Measurements from ENCODE around the gene ANKRD27.
"Not testable (repeated sequence)": the region's sequence is repeated elsewhere in the genome, so short reads cannot be mapped to it uniquely, and the experiment has no call there.

ANKRD27 gene

DNA sequence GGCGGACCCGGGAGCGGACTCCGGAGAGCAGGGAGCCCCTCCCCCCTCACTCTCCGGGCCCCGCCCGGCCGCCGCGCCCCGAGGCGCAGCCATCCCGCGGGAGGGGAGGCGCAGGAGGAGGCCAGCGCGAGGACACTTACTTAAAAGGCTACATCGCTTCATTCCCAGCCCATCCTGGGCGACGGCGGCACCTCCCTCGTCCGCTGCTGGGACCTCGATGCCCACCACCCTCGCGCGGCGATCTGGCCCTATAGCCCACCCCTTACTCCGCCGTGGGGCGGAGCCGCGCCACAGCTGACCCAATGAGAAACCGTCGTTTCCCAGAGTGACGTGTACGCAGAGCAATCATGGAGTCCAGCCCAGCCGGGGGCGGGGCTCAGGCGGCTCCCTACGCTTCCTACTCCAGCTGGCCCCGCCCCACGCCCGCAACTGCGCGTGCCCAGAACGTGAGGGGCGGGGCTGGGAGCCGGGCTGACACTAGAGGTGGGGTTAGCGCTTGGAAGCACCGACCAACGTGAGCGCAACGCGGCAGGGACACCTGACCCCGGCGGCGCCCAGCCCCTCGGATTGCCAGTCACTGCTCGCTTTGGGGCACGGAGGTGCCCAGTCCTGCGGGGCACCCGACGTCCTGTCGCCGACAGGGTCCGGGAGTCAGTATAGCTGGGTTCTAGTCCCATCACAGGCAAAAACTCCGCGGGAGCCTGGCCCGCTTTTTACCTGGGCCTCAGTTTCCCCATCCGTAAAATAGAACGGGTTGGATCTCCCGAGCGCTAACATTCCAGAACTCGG lies at the start of gene ANKRD27:
TSS of gene ANKRD27 (minus strand) at position 250 of the 789 bp plus-strand sequence. CDS start 16,165 bp downstream, outside the sequence.
- DNase-seq: peak; percentile 100

DNA sequence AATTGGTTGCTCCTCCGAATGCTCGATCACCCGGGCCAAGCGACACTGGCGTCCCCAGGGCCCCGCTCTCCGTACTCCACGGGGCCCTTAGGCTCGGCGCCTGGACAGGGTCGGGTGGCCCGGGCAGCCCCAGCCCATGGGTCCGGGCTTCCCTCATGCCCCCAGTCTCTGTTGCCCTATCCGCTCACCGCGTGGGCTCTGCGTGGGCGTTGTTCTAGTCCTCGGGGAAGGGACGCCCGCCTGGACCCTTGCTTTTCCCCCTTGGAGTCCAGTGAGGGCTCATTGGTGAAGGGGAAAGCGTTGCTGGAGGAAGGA lies 45.9 kb upstream of the ANKRD27 start:
- no peak for DNase-seq

DNA sequence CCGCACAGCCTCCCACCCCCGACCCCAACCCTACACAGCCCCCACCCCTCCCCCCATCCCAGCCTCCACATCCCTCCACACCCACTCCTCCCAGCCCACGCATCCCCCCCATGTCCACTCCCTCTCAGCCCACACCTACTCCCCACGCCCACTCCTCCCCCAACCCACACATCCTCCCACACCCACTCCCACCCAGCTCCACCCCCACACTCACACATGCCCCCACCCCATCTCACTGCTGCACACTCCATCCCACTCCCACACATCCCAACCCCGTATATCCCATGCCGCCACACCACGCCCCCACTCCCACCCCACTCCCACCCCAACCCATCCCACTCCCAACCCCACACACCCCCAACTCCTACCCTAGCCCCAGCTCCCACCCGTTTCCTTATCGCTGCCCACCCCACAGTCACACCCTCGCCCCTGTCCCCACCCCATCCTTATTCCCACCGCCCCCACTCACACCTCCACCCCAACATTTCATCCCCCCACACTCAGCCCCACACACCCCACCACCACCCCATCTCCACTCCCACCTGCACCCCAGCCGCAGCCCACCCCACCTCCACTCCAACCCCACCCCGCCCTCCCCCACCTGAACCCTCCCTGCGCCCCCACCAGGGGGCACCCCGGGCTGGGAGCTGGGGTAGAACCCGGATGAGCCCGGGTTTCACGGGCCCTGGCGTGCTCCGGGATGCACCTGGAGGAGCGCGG lies 45.4 kb upstream of the ANKRD27 start:
- no peak for DNase-seq

DNA sequence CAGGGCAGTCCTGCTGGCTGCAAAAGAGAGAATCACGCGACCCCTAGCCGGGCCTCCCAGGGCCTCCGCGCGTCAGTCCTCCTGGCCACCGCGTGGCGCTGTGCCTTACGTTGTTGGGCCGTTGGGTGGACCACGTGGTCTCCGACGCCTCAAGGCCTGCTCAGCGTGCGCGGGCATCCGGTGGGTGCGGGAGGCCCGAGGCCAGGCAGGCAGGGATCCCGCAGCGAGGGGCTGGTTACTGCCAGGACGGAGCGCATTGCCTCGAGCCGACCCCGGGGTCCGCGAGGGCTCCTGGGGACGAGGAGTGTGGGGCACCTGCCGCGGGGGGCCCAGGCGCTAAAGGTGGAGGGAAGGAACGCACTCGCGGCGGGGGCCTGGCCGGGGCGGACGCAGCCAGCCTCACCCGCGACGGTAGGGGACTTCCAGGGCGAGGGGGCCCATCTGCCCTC lies 44.7 kb upstream of the ANKRD27 start, which contains the start of gene TDRD12:
TSS of gene TDRD12 (plus strand) at position 157 of the 449 bp plus-strand sequence. CDS start 306 bp downstream, outside the sequence.
- DNase-seq: no peak

DNA sequence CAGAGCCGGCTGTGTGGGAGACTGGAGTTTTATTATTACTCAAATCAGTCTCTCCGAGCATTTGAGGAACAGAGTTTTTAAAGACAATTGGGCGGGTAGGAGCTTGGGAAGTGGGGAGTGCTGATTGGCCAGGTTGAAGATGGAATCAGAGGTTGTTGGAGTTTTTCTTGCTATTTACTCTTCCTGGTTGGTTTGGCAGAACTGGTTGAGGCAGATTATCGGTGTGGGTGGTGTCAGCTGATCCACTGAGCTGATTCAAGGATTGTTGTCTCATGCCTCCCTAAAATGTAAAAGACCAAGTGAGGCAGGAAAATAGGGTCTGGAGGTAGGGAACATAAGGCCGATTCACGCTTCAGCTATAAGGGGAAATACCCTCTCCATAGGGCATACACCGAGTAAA lies 43.3 kb upstream of the ANKRD27 start:
- no peak for DNase-seq

DNA sequence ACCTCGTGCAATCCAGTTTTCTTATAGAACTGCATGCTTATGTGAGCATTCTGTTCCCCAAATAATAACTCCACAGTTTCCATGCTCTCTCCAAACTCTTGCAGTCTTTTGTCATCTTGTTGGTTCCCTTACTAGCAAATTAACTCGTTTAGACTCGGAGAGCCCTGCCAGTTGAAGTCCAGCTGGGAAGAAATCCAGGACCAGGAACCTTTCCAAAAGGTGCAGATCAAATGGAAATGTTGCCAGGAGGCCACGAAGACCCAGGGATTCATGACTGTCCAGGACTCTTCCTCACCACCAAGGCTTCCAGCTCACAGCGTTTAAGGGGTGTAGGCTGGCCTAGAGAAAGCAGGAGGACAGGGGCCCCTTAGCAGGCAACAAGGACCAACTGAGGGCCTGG lies 42.5 kb upstream of the ANKRD27 start:
- no peak for DNase-seq

DNA sequence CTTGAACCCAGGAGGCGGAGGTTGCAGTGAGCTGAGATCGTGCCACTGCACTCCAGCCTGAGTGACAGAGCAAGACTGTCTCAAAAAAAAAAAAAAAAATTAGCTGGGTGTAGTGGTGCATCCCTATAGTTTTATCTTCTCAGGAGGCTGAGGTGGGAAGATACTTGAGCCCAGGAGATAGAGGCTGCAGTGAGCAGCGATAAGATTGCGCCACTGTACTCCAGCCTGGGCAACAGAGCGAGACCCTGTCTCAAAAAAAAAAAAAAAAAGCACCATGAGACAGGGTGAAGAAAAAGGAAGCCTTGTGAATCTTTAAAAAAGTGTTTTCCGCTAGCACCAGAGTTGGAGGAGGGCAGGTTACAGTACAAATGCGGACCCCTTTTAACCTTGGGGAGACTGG lies 41.2 kb upstream of the ANKRD27 start:
- DNase-seq: not testable (repeated sequence)

DNA sequence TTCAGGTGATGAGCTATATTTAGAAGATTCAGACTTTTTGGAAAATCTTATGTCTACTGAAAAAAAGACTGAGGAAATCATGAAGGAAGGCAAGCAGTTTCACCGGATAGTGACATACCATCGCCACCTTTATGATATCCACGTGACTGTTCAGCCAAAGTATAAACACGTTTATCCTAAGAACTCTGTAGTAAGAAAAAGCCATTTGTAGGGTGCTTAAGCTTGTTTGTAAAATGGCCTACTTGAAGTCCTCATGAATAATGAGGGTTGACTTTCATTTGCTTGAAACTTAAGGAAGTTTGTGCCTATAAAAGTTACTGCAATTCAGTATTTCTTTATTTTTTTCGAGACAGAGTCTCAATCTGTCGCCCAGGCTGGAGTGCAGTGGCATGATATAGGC lies 36.8 kb upstream of the ANKRD27 start:
- no peak for DNase-seq

DNA sequence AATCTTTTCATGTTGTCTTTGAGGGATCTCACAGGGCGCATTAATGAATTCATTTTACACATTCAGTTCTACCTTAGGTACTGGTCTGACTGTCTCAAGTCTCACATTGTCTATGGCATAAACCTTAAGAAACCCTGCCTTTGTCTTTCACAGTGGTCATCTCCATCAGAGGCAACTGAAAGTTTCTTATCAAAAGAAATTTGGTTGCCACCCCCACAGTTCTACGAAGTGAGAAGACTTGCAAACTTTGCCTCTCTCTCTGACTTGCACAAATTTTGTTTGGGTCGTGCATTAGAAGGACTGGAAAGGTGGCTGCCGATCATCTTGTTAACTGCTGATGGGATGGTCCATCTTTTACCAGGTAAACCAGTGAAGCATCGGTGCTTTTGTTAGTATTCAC lies 34.1 kb upstream of the ANKRD27 start:
- no peak for DNase-seq

DNA sequence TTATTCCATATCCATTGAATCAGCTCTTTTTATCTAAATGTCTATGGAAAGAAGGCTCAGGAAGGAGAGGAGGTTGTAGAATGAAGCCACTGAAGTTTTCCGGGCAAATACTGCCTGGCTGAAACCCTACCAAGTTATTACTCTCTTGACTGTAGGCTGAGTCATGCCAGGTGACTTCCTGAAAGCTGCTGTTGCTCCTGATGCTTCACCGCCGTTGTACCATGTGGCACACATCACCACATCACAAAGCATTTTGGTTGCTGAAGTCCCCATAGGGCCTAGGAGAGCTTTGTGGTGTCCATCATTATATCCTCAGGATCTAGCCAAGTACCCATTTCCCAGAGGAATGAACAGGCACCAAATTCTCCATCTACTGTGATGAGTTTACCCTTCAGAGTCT lies 33.5 kb upstream of the ANKRD27 start:
- DNase-seq: no peak

DNA sequence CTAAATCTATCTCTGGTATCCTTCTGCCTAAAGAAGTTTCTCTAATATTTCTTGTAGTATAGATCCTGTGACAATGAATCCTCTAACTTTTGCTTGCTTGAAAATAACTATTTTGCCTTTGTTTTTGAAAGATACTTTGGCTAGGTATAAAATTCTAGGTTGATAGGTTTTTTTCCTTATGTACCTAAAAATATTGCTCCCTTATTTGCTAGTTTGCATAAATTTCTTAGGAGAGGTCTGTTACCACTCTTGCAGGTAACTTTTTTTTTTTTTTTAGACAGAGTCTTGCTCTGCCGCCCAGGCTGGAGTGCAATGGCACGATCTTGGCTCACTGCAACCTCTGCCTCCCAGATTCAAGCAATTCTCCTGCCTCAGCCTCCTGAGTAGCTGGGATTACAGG lies 29.0 kb upstream of the ANKRD27 start:
- not testable (repeated sequence) for DNase-seq

DNA sequence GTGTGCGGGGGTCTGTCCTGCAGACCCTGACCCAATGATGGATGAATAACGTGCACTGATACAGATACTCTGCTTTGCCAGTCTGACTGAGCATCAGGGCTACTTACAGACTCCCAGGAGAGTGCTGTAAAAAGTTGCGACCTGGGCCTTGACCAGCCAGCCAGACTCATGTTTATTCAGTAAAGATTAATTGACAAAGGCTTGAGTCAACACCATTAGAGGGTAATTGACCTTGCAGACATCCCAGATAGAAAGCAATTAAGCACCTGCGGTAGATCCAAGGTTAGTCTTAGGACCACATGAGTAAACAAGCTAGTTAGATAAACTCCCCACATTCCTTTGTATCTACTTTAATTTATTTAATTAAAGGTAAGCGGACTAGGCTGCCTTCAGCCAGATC lies 27.0 kb upstream of the ANKRD27 start:
- no peak for DNase-seq

DNA sequence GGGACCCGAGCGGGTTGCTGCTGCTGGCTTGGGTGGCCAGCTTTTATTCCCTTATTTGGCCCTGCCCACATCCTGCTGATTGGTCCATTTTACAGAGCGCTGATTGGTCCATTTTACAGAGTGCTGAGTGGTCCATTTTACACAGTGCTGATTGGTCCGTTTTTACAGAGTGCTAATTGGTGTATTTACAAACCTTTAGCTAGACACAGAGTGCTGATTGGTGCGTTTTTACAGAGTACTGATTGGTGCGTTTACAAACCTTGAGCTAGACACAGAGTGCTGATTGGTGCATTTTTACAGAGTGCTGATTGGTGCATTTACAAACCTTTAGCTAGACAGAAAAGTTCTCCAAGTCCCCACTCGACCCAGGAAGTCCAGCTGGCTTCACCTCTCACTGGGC lies 25.1 kb upstream of the ANKRD27 start:
- DNase-seq: not testable (repeated sequence)

DNA sequence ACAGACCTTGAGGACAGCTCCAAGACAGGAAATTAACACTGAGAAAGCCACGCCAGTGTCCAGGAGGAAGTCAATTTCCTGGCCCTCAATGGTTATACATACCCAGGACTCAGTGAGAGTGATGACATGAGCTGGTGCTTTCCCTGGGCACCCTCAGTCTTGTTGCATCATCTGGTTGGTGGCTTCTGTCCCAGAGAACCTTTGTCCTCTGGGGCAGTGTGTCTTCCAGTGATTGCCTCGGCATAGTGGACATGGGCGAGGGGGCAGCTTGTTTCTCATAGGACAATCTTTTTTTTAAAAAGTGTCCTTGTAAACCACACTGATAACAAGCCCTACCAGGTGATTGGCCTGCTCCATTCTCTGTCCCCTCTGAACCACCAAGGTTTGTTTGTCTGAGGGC lies 21.8 kb upstream of the ANKRD27 start:
- not testable (repeated sequence) for DNase-seq

DNA sequence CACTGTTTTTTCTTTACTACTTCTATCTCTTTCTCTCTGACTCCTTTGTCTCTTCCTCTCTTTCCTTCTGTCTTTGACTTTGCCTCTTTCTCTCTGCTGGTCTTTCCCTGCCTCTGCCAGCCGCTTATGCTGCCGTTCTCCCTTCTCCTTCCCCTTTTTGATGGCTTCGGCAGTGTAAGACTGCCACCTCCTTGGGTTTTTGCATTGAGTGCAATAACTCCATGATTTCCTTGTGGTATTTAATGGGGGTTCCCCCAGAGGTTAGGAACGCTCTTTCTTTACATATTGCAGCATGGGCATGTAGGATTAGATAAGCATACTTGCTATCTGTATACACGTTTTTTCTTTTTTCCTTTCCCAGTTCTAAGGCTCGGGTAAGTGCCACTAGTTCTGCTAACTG lies 20.5 kb upstream of the ANKRD27 start:
- not testable (repeated sequence) for DNase-seq

DNA sequence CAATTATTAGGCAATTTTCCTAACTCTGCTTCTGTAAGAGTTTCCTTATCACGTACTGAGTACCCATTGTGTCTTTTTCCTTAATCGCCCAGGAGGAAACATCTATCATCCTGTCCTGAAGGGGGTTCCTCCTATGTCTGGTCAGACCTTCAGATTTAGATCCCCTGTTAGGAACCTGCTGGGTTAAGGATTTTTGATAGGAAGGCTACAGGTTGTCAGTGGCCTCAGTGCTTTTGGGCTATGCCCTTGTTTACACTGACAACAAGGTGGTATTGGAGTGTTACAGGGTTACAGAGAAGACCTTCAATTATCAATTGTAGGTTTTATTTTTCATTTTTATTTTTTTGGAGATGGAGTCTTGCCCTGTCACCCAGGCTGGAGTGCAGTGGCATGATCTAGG lies 19.9 kb upstream of the ANKRD27 start:
- DNase-seq: not testable (repeated sequence)

DNA sequence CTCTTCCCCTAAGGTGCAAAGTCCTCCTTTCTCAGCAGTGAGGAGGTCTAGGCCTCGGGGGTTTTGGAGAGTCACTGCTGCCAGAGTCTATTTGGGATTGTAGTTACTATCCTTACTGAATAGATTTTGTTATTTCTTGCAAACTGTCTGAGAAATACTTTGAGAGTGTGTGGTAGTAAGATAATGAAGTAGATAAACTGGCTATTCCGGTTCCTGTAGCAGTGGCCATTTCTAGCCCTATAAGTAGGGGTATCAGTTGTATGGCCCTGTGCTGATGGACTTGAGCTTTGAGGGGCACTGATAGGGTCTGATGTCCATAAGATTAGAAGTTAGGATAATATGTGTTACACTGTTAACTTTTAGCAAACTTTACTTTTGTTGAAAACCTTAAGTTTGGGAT lies 19.3 kb upstream of the ANKRD27 start:
- not testable (repeated sequence) for DNase-seq

DNA sequence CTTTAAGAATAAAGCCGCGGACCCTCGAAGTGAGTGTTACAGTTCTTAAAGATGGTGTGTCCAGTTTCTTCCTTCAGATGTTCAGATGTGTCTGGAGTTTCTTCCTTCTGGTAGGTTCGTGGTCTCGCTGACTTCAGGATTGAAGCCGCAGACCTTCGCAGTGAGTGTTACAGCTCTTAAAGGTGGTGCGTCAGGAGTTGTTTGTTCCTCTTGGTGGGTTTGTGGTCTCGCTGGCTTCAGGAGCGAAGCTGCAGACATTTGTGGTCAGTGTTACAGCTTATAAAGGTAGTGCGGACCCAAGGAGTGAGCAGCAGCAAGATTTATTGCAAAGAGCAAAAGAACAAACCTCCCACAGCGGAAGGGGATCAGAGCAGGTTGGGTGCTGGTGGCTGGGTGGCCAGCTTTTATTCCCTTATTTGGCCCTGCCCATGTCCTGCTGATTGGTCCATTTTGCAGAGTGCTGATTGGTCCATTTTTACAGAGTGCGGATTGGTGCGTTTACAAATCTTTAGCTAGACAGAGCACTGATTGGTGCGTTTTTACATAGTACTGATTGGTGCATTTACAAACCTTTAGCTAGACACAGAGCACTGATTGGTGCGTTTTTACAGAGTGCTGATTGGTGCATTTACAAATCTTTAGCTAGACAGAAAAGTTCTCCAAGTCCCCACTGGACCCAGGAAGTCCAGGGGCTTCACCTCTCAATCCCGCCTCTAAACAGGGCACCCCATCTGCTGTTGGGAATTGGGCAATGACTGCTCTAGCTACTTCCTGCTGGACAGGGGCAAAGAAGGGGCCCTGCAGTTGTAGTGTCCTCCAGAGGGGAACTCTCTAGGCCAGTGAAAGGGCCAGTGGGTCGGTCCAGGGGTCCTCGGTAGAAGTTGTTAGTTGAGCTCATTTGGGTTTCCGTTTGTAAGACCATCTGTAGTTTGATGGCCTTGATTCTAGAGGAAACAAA lies 18.4 kb upstream of the ANKRD27 start:
- not testable (repeated sequence) for DNase-seq

DNA sequence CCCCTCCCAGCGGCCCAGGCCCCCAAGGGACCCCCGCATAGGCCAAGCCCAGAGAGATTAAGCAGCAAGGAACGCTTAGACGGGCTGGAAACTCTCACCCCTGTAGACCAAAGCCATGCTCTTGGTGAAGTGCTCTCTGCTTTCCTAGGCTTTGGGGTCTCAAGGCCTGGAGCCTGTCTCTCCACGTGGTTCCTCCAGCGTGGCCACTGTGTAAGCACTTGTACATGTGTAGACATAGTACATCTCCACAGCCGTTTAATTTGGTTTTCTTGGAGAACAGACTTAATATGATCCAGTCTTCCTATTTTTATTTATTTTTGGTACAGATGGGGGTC lies 17.7 kb upstream of the ANKRD27 start:
- peak; percentile 65 for DNase-seq

DNA sequence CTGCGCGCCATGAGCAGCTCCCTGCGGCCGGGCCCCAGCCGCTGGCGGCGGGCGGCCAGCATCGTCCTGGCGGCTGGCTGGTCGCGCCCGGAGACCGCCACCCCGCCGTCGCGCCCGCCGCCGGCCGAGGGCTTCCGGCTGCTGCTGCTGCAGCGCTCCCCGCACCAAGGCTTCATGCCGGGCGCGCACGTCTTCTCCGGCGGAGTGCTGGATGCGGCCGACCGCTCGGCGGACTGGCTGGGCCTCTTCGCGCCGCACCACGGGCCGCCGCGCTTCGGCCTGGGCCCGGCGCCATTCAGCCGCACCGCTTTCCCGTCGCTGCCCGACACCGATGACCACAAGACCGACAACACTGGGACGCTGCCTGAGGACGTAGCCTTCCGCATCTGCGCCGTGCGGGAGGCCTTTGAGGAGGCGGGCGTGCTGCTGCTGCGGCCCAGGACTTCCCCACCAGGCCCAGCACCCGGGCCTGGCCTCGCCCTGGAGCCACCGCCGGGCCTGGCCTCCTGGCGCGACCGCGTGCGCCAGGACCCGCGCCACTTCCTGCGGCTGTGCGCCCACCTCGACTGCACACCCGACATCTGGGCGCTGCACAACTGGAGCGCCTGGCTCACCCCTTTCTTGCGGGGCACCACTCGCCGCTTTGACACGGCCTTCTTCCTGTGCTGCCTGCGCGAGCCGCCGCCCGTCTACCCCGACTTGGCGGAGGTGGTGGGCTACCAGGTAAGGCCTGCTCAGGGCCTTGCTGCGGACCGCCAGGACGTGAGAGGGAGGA lies 17.2 kb upstream of the ANKRD27 start:
- DNase-seq: peak; percentile 90

DNA sequence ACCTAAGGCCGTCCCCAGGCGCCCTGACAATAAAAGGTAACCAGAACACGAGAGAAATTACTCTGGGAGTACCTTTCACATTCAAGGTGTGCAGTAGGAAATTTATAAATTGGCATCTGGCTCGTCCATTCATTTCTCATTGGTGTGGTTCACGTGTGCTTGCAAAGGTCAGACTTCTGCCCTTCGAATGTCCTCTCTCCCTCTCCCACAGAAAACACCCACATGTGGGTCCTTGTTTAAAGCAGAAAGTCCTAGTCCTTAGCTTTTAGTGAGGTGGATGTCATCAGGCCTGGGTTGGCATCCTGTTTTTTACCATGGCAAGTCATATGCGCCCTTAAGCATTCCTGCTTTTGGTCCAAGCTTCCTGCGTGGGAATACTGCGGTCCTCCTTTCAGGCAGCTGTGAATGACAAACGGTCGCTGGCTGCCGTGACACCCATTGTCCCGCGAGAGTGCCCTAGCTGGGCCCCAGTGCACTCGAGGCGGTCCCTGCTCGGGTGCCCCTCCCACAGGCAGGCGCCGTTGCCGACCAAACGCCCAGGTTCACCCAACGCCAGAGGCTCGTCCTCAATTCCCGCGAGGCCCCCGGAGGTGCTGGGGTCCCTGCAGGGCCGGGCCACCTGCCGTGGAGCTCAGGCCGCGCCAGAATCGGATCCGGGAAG lies 16.4 kb upstream of the ANKRD27 start, which contains the start of gene NUDT19:
TSS of gene NUDT19 (plus strand) at position 531 of the 661 bp plus-strand sequence. CDS start 140 bp downstream, outside the sequence.
- DNase-seq: peak; percentile 97

DNA sequence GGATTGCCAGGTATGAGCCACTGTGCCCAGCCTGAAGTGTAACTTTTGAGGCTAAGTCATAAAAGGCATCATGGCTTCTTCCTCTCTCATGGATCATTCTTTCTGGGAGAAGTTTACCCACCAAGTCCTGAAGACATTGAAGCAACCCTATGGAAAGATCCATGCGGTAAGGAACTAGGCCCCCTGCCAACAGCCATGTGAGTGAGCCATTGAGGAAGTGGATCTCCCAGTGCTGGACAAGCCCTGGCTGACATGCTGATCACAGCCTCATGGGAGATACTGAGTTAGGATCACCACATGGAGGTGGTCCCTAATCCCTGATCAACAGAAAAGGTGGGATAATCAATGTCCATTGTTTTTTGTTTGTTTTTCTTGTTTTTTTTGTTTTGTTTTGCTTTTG lies 13.3 kb upstream of the ANKRD27 start:
- no peak for DNase-seq
